Neural cell (in vitro differentiated cells): ENCODE measurements around the gene CHPF2.

Source experiments
- EZH2 ChIP-seq: fragments of 200-600, 300-800 bp; shearing (Covaris generic), sonication (generic); IDR thresholded peaks from 2 replicates; pipeline ENCODE4 v1.6.1; 2014; ENCODE audit warnings: antibody characterized with exemption, low read length, borderline replicate concordance, mild to moderate bottlenecking; ENCODE audit not compliant: insufficient read depth, poor library complexity, severe bottlenecking
- TF ChIP-seq, protein P1 (sequence below): fragments of 450-650 bp; IDR thresholded peaks from 2 replicates; pipeline ENCODE4 v1.5.1; 2014; ENCODE audit warnings: antibody characterized with exemption, mild to moderate bottlenecking, moderate library complexity; ENCODE audit not compliant: poor library complexity, severe bottlenecking

DNA sequence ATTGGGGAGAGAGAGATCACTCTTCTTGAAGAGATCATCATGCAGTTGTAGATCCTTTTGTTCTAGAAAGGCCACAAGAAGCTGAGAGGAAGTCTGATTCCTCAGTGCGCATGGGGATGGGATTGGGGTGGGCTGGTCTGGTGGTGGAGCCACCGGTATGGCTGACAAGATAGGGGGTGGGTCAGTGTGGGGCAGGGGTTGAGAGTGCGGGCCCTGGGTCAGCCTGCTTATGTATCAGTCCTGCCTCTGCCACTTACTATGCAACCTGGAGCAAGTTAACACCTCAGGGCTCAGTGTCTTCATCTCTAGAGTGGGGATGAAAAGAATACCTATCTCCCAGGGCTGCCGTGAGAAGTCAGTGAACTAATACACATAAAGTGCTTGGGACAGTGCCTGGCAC is 8.3 kb downstream of the CHPF2 start:
- TF ChIP-seq, protein P1, sequence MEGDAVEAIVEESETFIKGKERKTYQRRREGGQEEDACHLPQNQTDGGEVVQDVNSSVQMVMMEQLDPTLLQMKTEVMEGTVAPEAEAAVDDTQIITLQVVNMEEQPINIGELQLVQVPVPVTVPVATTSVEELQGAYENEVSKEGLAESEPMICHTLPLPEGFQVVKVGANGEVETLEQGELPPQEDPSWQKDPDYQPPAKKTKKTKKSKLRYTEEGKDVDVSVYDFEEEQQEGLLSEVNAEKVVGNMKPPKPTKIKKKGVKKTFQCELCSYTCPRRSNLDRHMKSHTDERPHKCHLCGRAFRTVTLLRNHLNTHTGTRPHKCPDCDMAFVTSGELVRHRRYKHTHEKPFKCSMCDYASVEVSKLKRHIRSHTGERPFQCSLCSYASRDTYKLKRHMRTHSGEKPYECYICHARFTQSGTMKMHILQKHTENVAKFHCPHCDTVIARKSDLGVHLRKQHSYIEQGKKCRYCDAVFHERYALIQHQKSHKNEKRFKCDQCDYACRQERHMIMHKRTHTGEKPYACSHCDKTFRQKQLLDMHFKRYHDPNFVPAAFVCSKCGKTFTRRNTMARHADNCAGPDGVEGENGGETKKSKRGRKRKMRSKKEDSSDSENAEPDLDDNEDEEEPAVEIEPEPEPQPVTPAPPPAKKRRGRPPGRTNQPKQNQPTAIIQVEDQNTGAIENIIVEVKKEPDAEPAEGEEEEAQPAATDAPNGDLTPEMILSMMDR: no peak
- TF ChIP-seq EZH2: no peak
